Measurements from ENCODE around the gene MALRD1. TPM values are rescaled to one million over a fixed set of nuclear protein-coding genes. Genes with fewer than 3 reads are reported as not detected.

Gene MALRD1
- total and polyA plus RNA-seq, 2 donors from 2014 or later, result 2.0 to 2.4 TPM

DNA sequence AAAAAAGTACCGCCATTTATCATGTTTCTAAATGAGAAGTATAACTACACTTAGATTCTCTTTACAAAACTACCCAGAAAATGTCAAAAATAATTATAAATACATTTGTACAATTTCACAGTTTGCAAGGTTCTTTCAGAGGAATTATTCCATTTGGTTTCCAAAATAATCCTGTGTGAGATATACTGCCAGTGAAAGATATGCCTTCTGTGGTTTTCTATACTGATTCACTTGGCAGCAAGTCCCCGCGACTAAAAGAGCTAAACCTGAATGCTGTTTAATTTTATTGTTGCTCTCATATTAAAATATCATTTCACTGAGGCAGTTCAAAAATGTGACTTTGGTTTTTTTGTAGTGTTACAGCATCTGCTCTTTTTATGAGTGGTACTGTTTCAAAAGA lies 402.8 kb downstream of the MALRD1 start:
- intact Hi-C loops (cut with DNase I), result no loop called here
- H3K9me3 ChIP-seq (ENCODE audit: control insufficient read depth in 2 of 3, insufficient read depth in 1 of 3, low read length in 3 of 3), result peaks cover 0 to 6% (median 0%) of the 10 kb centered on the region in 3 donors
- no peaks in the 10 kb centered on the region for H3K27me3 ChIP-seq (ENCODE audit: control insufficient read depth, insufficient read depth, low read length)
- no peaks in the 10 kb centered on the region for H3K36me3 ChIP-seq (ENCODE audit: control insufficient read depth in 2 of 3, insufficient read depth in 3 of 3, low read length in 3 of 3)
- no peak for TF ChIP-seq CTCF (IDR thresholded peaks at IDR 0.05; ENCODE audit: borderline replicate concordance, extremely low read depth, insufficient read depth)
- H3K4me1 ChIP-seq (ENCODE audit: control insufficient read depth in 2 of 3, insufficient read depth in 2 of 3, low read depth in 1 of 3, low read length in 3 of 3), result no peaks in the 10 kb centered on the region
- H3K4me3 ChIP-seq (ENCODE audit: low read length in 3 of 3), result no peak overlapping the region
- H3K9ac ChIP-seq (ENCODE audit: low read length in 3 of 3), result no peak overlapping the region
- DNase-seq (no peak), FAIRE-seq (no peak)
- no peak overlapping the region for H3K27ac ChIP-seq (ENCODE audit: low read depth in 2 of 2, low read length in 2 of 2)

DNA sequence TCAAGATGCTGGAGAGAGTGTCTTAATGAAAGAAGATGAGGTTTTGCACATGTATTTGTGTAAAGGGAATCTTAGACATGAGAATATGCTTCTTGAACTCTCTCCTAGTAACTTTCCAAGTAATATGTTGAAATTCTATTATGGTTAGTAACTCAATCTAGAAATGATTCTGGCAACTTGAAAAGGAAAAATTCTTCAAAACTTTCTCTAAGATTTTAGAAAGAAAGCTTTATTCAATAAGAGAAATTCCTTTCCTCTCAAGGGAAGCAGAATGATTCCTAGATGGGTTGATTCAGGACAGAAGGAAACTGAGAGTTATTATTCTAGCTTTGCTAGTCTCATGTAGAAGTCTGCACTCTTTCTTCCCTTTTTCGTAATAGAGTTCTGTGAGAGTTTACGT lies 403.3 kb downstream of the MALRD1 start:
- Histone ChIP-seq H3K27me3 (ENCODE audit: control insufficient read depth, insufficient read depth, low read length) (no peaks in the 10 kb centered on the region), H3K9me3 (ENCODE audit: control insufficient read depth in 2 of 3, insufficient read depth in 1 of 3, low read length in 3 of 3) (peaks cover 0 to 6% (median 0%) of the 10 kb centered on the region in 3 donors), H3K4me1 (ENCODE audit: control insufficient read depth in 2 of 3, insufficient read depth in 2 of 3, low read depth in 1 of 3, low read length in 3 of 3) (no peaks in the 10 kb centered on the region), H3K36me3 (ENCODE audit: control insufficient read depth in 2 of 3, insufficient read depth in 3 of 3, low read length in 3 of 3) (no peaks in the 10 kb centered on the region), H3K4me3 (ENCODE audit: low read length in 3 of 3) (no peak overlapping the region), H3K27ac (ENCODE audit: low read depth in 2 of 2, low read length in 2 of 2) (no peak overlapping the region), H3K9ac (ENCODE audit: low read length in 3 of 3) (no peak overlapping the region)
- intact Hi-C loops (cut with DNase I), result no loop called here
- no peak for TF ChIP-seq CTCF (IDR thresholded peaks at IDR 0.05; ENCODE audit: borderline replicate concordance, extremely low read depth, insufficient read depth)
- FAIRE-seq (no peak), DNase-seq (no peak)

GRCh38 chr10:19453967-19454366 lies 405.4 kb downstream of the MALRD1 start:
- Histone ChIP-seq H3K4me1 (ENCODE audit: control insufficient read depth in 2 of 3, insufficient read depth in 2 of 3, low read depth in 1 of 3, low read length in 3 of 3) (no peaks in the 10 kb centered on the region), H3K9me3 (ENCODE audit: control insufficient read depth in 2 of 3, insufficient read depth in 1 of 3, low read length in 3 of 3) (peaks cover 0 to 6% (median 0%) of the 10 kb centered on the region in 3 donors), H3K4me3 (ENCODE audit: low read length in 3 of 3) (no peak overlapping the region), H3K27ac (ENCODE audit: low read depth in 2 of 2, low read length in 2 of 2) (no peak overlapping the region), H3K27me3 (ENCODE audit: control insufficient read depth, insufficient read depth, low read length) (no peaks in the 10 kb centered on the region), H3K36me3 (ENCODE audit: control insufficient read depth in 2 of 3, insufficient read depth in 3 of 3, low read length in 3 of 3) (no peaks in the 10 kb centered on the region), H3K9ac (ENCODE audit: low read length in 3 of 3) (no peak overlapping the region)
- no peak for TF ChIP-seq CTCF (IDR thresholded peaks at IDR 0.05; ENCODE audit: borderline replicate concordance, extremely low read depth, insufficient read depth)
- intact Hi-C loops (cut with DNase I), result no loop called here
- DNase-seq, result no peak
- no peak for FAIRE-seq

- H3K27me3 ChIP-seq (ENCODE audit: control insufficient read depth, insufficient read depth, low read length), result no peaks in the 10 kb centered on the region
- H3K4me1 ChIP-seq (ENCODE audit: control insufficient read depth in 2 of 3, insufficient read depth in 2 of 3, low read depth in 1 of 3, low read length in 3 of 3), result no peaks in the 10 kb centered on the region
- intact Hi-C loops (cut with DNase I), result no loop called here
- no peak for DNase-seq
- H3K27ac ChIP-seq (ENCODE audit: low read depth in 2 of 2, low read length in 2 of 2), result no peak overlapping the region
- H3K9ac ChIP-seq (ENCODE audit: low read length in 3 of 3), result no peak overlapping the region
- H3K36me3 ChIP-seq (ENCODE audit: control insufficient read depth in 2 of 3, insufficient read depth in 3 of 3, low read length in 3 of 3), result no peaks in the 10 kb centered on the region
- no peak for TF ChIP-seq CTCF (IDR thresholded peaks at IDR 0.05; ENCODE audit: borderline replicate concordance, extremely low read depth, insufficient read depth)
- no peak for FAIRE-seq
- no peaks in the 10 kb centered on the region for H3K9me3 ChIP-seq (ENCODE audit: control insufficient read depth in 2 of 3, insufficient read depth in 1 of 3, low read length in 3 of 3)
- H3K4me3 ChIP-seq (ENCODE audit: low read length in 3 of 3), result no peak overlapping the region
These were observed 413.0 kb downstream of the MALRD1 start for GRCh38 chr10:19461588-19461987.

Measured in kidney (tissue), 14 donors.